NCI-H526 treated with DMSO at 0.1 percent for 48 hours (cell line): Measurements from ENCODE around the gene SUN5.

Experiments
- DNase-seq: peaks from one replicate; lab custom pipeline; 2025; lab: John Stamatoyannopoulos, UW

SUN5 gene

GRCh38 chr20:32995802-32996201 is 8.4 kb downstream of the SUN5 start:
- DNase-seq: no peak

- no peak for DNase-seq
Measured at GRCh38 chr20:32993496-32994050, 10.7 kb downstream of the SUN5 start.

- DNase-seq: no peak
Measured at GRCh38 chr20:32991792-32992641, 12.2 kb downstream of the SUN5 start.

DNA sequence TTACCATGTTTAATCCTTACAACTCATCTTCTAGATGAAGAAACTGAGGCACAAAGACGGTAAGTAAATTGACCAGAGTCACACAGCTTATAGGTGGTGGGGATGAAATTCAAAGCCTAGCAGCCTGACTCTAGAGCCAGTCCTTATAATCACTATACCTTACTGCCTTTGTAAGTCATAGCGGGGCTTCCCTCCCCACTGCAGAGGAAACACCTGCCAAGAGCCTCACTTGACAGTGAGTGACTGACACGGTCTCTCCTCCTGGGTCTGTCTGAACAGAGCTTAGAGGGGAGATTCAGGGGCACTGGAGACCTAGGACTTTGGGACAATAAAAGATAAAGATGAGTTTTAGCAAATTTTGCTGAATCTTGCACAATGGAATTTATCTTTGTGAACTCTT is 12.8 kb downstream of the SUN5 start:
- no peak for DNase-seq

DNA sequence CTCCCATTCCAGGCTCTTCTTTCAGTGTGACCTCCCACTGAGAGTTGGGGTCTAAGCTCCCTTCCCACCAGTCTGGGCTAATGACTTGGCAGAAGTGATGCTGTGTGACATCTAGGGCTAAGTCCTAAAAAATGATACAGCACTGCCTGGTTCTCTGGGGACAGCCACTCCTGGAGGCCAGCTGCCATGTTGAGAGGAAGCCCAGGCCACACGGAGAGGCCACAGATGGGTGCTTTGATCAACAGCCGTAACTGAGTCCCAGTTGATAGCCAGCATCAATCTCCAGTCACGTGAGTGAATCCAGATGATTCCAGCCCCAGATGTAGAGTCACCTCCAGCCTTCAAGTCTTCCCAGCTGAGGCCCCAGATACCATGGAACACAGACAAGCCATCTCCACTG is 13.8 kb downstream of the SUN5 start:
- no peak for DNase-seq

- no peak for DNase-seq
Measured at GRCh38 chr20:32989507-32990283, 14.5 kb downstream of the SUN5 start.

GRCh38 chr20:32988008-32988407 is 16.2 kb downstream of the SUN5 start:
- DNase-seq: no peak

- no peak for DNase-seq
Measured at GRCh38 chr20:32987044-32987825, 17.0 kb downstream of the SUN5 start.

DNA sequence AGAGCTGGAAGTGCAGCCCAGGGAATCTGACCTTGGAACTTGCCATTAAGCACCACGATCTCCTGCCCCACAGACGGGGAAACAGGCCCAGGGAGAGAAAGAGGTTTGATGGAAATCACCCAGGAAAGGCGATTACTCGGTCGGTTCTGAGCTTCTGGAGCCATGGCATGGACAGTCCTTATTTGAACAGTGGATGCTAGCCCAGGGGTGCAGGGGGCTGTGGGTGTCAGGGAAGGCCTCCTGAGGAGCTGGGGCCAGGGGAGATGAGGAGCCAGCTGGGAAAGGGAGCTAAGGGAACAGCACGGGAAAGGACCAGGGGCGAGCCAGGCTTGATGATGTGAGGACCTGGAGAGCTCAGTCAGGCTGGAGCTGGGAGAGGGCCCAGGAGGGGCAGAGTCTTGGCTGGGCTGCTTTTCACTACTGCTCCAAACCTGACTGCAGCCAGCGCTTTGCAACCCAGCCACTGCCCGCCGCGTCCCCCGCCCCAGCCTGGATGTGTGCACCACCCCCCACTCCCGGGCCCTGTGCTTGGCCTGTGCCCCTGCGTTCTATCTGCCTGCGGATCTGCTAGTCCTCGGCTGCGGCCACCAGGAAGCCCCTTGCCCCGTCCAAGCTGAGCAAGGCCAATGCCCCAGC is 17.8 kb downstream of the SUN5 start:
- no peak for DNase-seq

GRCh38 chr20:32985596-32985995 is 18.6 kb downstream of the SUN5 start:
- no peak for DNase-seq

DNA sequence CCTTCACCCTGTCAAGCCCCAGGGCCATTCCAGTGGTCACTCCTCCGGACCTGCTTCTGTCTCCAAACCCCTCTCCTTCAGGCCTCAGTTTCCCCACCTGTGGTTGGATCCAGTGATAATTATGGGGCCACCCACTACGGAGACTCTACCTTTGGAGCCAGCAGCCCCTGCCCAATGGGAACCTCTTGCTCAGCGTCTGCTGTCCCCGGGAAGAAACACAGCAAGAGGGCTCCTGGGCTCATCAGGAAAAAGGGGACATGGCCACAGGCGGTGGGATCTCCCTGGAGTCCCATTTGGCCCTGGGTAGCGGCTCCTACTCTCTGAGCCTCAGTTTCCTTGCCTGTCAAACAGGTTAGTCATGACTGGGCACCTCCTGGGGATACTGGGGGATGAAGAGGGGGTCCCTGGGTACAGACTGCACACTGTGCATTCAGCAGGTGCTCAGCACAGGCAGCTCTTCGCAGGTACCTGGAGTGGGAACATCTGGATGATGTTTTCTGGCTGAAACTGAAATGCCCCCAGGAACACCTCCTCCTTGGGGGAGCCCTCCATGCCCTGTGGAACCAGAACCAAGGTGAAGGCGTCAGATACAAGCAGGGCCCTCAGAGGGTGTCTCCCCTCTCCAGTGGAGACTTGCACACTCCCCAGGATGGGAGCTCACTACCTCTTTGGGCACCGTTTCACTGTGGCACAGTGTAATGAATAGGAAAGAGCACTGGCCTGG is 19.4 kb downstream of the SUN5 start:
- no peak for DNase-seq

DNA sequence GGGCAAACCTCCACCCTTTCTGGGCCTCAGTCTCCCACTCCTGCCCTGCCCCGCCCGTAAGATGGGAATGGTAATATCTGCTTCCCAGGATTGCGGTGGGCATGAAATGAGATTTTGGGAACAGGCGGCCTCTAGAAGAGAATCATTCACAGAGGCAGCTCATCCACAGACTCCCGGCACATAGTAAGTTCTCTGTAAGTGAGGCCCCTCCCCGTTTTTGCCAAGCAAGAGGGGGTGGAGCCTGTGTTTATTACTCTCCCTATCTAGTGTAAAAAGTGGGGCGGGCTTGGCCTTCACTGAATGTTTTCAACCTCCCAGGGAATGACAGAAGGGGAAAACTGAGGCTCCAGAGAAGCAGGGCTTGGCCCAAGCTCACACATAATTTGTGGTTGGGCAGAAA is 20.0 kb downstream of the SUN5 start:
- no peak for DNase-seq

GRCh38 chr20:32983459-32984112 is 20.6 kb downstream of the SUN5 start:
- DNase-seq: no peak

DNA sequence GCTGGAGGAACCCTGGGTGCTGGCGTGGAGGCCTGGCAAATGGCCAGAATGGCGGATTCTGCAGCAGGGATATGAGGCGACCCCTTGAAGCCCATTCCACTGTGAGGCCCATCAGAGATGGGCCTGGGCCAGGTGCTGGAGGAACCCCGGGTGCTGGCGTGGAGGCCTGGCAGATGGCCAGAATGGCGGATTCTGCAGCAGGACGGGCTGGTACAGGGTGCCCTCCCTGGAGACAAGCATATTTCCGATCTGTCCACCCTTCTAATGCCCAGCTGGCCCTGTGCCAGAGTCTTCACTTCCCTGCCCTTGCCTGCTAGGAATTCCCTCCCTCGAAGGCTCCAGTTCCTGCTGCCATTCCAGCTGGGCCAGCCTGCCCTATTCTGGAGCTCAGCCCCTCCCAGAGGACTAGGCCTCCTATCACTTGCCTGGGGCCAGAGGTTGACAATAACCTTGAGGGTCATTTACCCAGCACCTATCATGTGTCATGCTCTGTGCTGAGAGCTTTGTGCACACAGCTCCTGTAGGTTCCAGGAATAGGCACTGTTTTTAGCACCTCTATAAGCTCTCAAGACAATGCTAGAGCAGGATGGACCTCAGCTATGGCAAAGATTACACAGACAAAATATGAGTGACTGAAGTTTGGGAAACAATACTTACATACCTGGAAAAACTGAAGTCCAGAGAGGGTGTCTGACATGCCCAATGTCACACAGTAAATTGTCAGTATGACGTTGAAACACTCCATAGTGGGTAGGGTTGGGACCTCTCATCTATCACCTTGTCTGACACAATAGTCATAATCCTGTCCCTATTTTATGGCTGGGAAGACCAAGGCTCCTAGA is 21.4 kb downstream of the SUN5 start:
- DNase-seq: no peak

DNA sequence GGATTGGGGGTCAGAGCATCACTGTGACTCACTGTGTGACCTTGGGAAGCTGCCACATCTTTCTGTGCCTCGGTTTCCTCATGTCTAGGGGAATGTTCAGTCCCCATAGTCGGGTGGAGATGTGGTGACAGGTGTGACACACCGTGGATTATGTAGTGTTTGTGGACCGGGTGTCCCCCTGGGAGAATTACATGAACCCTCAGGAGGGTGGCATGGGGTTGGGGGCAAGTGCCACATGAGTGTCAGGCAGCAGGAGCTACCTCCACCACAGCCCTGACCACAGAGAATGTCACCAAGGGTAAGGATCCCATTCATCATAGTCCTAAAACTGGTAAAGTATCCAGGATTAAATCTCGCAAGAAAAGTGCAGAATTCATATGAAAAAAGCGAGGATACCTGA is 23.2 kb downstream of the SUN5 start:
- DNase-seq: no peak

- no peak for DNase-seq
Measured at GRCh38 chr20:32980131-32980941, 23.9 kb downstream of the SUN5 start.

- no peak for DNase-seq
Measured at GRCh38 chr20:32979201-32979998, 24.8 kb downstream of the SUN5 start.

DNA sequence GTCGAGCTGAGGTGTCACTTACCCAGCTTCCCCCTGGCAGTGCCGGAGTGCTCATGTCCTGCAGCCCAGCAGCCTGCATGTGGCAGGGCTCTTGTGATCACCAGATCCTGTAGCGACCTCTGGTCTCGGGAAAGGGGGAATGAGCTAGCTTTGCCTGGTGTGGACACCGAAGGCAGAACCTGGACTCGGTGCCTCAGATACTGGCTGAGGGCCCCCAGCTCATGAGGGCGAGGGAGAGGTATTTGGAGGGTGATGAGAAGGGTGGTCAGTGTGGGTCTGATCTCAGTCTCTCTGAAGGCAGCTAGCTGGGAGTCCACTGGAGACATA is 26.3 kb downstream of the SUN5 start:
- DNase-seq: no peak
